ENCODE measurements around the gene CFDP1. TPM values are rescaled to one million over a fixed set of nuclear protein-coding genes. Genes with fewer than 3 reads are reported as not detected.

Gene CFDP1
- total and polyA plus RNA-seq, 12 donors = 40.6 to 129 (median 61.4) TPM

GRCh38 chr16:75402159-75402820, 31.0 kb downstream of the CFDP1 start:
- Histone ChIP-seq H3K9me3 (replicated peaks in 1 of 3) (no peaks in the 10 kb centered on the region), H3K27ac (peak overlapping the region in 4 of 5 donors; percentile 53 to 86 (median 70)), H3K4me3 (no peak overlapping the region), H3K27me3 (no peaks in the 10 kb centered on the region), H3K4me1 (replicated peaks in 1 of 2) (peaks cover 6 to 20% of the 10 kb centered on the region in 2 donors), H3K36me3 (replicated peaks in 1 of 2) (no peaks in the 10 kb centered on the region)
- DNase-seq = no peak
- intact Hi-C loops (cut with DNase I) = no loop called here
- 21 to 25% (median 23%) methylated on average over 2 of the region's 2 CpGs for WGBS, 4 donors
- no peak for TF ChIP-seq CTCF (IDR thresholded peaks at IDR 0.05)
- TF ChIP-seq POLR2A (IDR thresholded peaks at IDR 0.05) = no peak

GRCh38 chr16:75401691-75402090, 31.6 kb downstream of the CFDP1 start:
- DNase-seq = no peak
- Histone ChIP-seq H3K27me3 (no peaks in the 10 kb centered on the region), H3K9me3 (replicated peaks in 1 of 3) (no peaks in the 10 kb centered on the region), H3K4me3 (no peak overlapping the region), H3K27ac (peak overlapping the region in 4 of 5 donors; percentile 53 to 86 (median 70)), H3K36me3 (replicated peaks in 1 of 2) (no peaks in the 10 kb centered on the region), H3K4me1 (replicated peaks in 1 of 2) (peaks cover 6 to 20% of the 10 kb centered on the region in 2 donors)
- no peak for TF ChIP-seq CTCF (IDR thresholded peaks at IDR 0.05)
- TF ChIP-seq POLR2A (IDR thresholded peaks at IDR 0.05) = no peak
- intact Hi-C loops (cut with DNase I) = no loop called here

- peak overlapping the region in 1 of 5 donors; percentile 9 for H3K27ac ChIP-seq
- H3K36me3 ChIP-seq (replicated peaks in 1 of 2) = peaks cover 0 to 14% of the 10 kb centered on the region in 2 donors
- intact Hi-C loops (cut with DNase I) = loop anchor here in 1 of 2 donors (5.0 kb wide), 1 partner anchor 161 kb away; no protein-coding TSS in a partner anchor
- no peaks in the 10 kb centered on the region for H3K9me3 ChIP-seq (replicated peaks in 1 of 3)
- no peak overlapping the region for H3K4me3 ChIP-seq
- TF ChIP-seq CTCF (IDR thresholded peaks at IDR 0.05) = no peak
- TF ChIP-seq POLR2A (IDR thresholded peaks at IDR 0.05) = no peak
- no peaks in the 10 kb centered on the region for H3K27me3 ChIP-seq
- peaks cover 6 to 20% of the 10 kb centered on the region in 2 donors for H3K4me1 ChIP-seq (replicated peaks in 1 of 2)
- 65 to 80% (median 71%) methylated on average over 1 of the region's 1 CpG for WGBS, 4 donors
- DNase-seq = peak in 3 of 7 donors; percentile 52 to 75 (median 54)
Measured at GRCh38 chr16:75398333-75398732, 35.0 kb downstream of the CFDP1 start.

GRCh38 chr16:75394941-75395340, 38.4 kb downstream of the CFDP1 start:
- TF ChIP-seq POLR2A (IDR thresholded peaks at IDR 0.05) (no peak), CTCF (IDR thresholded peaks at IDR 0.05) (no peak)
- Histone ChIP-seq H3K27me3 (no peaks in the 10 kb centered on the region), H3K9me3 (replicated peaks in 1 of 3) (no peaks in the 10 kb centered on the region), H3K4me1 (replicated peaks in 1 of 2) (peaks cover 0 to 5% of the 10 kb centered on the region in 2 donors), H3K27ac (no peak overlapping the region), H3K36me3 (replicated peaks in 1 of 2) (peaks cover 0 to 28% of the 10 kb centered on the region in 2 donors), H3K4me3 (no peak overlapping the region)
- intact Hi-C loops (cut with DNase I) = loop anchor here in 1 of 2 donors (5.0 kb wide), 1 partner anchor 158 kb away; no protein-coding TSS in a partner anchor
- 80 to 86% (median 83%) methylated on average over 5 of the region's 5 CpGs for WGBS, 4 donors
- no peak for DNase-seq

Data from adrenal gland (tissue), 12 donors.